ENCODE measurements around the gene RBM47.

DNA sequence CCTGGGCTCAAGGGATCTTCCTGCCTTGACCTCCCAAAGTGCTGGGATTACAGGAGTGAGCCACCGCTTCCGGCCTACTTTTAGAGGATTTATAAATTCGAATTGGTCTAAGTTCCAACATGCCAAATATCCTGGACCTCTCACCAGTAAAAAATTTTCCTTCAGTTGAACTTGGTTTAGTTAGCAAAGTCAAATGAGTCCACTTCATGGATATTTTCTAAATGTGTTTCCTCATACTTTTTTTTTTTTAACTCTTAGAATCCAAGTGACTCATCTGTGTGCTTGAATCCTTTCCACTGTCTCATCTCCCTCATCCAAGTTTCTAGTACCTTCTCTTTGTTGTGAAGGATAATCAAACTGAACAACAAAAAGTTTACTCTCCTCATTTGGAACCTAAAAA, 49.7 kb downstream of the RBM47 start:
- no peak for TF ChIP-seq EZH2 (IDR thresholded peaks at IDR 0.05; ENCODE audit: low read length, missing control alignments)
- TF ChIP-seq, protein P1, sequence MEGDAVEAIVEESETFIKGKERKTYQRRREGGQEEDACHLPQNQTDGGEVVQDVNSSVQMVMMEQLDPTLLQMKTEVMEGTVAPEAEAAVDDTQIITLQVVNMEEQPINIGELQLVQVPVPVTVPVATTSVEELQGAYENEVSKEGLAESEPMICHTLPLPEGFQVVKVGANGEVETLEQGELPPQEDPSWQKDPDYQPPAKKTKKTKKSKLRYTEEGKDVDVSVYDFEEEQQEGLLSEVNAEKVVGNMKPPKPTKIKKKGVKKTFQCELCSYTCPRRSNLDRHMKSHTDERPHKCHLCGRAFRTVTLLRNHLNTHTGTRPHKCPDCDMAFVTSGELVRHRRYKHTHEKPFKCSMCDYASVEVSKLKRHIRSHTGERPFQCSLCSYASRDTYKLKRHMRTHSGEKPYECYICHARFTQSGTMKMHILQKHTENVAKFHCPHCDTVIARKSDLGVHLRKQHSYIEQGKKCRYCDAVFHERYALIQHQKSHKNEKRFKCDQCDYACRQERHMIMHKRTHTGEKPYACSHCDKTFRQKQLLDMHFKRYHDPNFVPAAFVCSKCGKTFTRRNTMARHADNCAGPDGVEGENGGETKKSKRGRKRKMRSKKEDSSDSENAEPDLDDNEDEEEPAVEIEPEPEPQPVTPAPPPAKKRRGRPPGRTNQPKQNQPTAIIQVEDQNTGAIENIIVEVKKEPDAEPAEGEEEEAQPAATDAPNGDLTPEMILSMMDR (conservative IDR thresholded peaks at IDR 0.05 in 1 of 2, IDR thresholded peaks at IDR 0.05 in 1 of 2; ENCODE audit: low read depth in 1 of 2, low read length in 2 of 2), result no peak
